Fibroblast of villous mesenchyme (primary cell): ENCODE data around the gene AP2A2. TPM values are rescaled to one million over a fixed set of nuclear protein-coding genes. Genes with fewer than 3 reads are reported as not detected.

Experiments
- DNase-seq: peaks from one replicate; pipeline ENCODE4 v3.0.0-alpha.2; 2010; ENCODE audit warnings: low read depth
- H3K4me3 ChIP-seq: 2 replicates; pipeline ENCODE4 v1.5.1; 2011; ENCODE audit warnings: low read depth, mild to moderate bottlenecking, low read length
- total RNA-seq: library from RNA; depleted of rRNA; stranded (reverse); fragments of >200 nt; gene quantifications from 2 replicates; pipeline ENCODE4 v1.2.3, GENCODE V29; 2012
- TF ChIP-seq, protein P1 (sequence below): IDR thresholded peaks from 2 replicates; pipeline ENCODE4 v1.5.1; 2012; ENCODE audit warnings: low read depth, mild to moderate bottlenecking, low read length; ENCODE audit not compliant: insufficient read depth

Gene AP2A2
- total RNA-seq, 1 donor, result 53.5 TPM

DNA sequence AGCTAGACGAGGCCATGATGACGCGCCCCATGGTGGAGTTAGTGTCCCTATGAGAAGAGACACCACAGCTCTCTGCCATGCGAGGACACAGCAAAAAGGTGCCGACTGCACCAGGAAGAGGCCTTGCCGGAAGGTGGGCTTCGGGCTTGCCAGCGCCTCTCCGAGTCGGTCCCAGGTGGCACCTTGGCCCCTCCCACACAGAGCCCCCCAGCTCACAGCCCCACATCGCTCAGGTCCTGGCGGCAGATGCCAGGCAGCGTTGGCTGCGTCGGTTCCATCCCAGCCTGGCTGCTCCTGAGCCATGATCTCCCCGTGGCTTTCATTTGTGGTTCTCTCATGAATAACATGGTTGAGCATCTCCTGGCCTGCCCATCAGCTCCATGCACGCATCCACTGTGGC lies 39.1 kb upstream of the AP2A2 start:
- H3K4me3 ChIP-seq, result no peak overlapping the region
- TF ChIP-seq, protein P1, sequence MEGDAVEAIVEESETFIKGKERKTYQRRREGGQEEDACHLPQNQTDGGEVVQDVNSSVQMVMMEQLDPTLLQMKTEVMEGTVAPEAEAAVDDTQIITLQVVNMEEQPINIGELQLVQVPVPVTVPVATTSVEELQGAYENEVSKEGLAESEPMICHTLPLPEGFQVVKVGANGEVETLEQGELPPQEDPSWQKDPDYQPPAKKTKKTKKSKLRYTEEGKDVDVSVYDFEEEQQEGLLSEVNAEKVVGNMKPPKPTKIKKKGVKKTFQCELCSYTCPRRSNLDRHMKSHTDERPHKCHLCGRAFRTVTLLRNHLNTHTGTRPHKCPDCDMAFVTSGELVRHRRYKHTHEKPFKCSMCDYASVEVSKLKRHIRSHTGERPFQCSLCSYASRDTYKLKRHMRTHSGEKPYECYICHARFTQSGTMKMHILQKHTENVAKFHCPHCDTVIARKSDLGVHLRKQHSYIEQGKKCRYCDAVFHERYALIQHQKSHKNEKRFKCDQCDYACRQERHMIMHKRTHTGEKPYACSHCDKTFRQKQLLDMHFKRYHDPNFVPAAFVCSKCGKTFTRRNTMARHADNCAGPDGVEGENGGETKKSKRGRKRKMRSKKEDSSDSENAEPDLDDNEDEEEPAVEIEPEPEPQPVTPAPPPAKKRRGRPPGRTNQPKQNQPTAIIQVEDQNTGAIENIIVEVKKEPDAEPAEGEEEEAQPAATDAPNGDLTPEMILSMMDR, result no peak
- DNase-seq, result no peak

DNA sequence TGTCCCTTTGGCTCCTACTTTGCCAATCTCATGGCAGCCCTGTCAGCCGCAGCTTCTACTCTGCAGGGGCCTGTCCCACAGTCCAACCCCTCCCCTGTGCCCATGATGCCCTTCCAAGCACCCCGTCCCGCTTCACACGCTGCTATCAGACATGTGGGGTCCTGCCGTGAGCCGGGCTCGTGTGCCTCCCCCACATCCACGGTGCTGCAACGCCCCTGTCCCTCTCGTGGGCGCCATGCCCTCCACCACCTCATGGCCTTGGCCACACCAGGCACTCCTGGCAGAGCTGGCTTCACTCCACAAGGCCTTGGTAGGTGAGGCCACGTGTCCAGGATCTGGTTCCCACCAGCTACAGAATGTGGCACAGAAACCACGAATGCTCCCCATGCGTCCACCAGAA lies 38.1 kb upstream of the AP2A2 start:
- TF ChIP-seq, protein P1, result no peak
- H3K4me3 ChIP-seq, result no peak overlapping the region
- DNase-seq, result no peak

DNA sequence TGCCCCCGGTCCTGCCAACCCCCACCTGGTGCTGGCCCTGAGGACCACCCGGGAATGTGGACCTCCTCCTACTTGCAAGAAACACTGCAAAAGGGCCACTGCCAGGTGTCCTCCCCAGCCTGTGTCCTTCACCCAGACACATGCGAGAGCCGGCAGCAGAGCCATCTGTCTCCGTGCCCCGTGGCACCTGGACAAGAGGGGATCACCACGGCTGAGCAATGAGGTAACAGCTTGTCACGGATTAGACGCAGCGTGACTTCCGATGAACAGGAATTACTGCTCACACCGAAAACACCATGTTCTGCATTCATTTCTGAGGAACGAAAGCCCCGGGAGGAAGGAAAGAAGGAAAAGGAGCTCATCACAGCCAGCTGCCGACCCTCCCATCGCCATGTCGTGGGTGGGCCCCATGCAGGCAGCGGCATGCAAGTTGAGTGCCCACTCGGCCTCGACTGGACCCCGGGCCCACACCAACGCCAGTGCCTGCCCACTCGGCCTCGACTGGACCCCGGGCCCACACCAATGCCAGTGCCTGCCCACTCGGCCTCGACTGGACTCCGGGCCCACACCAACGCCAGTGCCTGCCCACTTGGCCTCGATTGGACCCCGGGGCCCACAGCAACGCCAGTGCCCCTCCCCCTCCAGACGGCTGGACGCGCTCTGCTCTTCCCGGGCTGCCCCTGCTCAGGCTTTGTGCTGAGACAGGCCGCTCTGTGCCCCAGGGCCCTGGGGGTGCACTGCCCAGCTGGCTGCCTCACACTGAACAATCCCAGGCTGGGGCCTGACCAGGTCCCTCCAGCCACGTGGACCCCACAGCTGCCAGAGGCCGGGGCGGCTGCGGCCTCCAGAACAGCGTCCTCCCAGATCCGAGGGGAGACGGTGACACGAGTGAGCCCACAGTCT lies 37.1 kb upstream of the AP2A2 start:
- no peak overlapping the region for H3K4me3 ChIP-seq
- no peak for DNase-seq
- TF ChIP-seq, protein P1, result no peak

DNA sequence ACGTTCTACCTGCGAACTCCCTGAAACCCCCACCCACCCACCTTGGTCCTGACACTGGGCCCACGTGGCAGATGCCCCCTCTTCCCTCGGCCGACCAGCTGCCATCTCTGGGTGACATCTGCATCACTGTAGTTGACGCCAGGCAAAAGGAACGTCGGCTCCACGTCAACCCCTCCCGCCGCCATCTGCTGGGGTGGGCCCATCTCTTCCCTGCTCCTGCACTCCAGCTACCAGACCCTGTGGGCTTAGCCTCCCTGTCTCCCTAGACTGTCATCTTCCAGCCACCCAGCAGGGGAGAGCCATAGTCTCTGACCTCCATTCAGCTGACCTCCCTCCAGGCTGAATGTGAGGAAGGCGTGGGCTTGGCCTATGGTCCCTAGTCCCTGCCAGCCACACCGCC lies 36.4 kb upstream of the AP2A2 start:
- H3K4me3 ChIP-seq, result no peak overlapping the region
- TF ChIP-seq, protein P1, result no peak
- no peak for DNase-seq

DNA sequence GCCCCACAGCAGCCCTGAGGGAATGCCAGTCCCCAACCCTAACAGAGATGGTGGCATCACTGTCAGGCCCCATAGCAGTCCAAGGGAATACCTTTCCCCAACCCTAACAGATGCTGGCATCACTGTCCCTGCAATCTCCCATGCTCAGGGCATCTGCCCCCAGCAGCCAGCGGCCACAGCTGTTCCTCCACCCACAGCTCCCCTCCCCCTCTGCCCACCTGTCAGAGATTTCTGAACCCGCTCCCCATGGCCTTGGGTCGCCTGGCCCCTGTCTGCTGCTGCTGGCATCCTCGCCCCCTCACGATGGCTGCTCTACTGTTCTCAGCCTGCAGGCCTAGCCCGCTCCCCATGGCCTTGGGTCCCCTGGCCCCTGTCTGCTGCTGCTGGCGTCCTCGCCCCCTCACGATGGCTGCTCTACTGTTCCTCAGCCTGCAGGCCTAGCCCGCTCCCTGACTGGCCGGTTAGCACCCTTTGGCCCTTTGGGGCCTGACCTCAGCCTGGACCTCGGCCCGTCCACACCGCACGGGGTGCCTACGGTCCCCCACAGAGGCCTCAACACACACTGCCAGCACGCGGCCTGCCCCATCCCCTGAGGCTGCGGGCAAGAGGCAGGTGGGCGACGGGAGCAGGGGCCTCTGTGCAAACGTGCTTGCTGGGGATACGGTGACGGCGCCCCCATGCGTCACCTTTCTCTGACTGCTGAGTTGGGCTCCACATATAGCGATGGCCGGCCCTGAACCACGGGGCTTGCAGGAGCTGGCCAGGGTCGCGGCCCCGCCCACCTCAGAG lies 35.8 kb upstream of the AP2A2 start:
- DNase-seq, result no peak
- H3K4me3 ChIP-seq, result no peak overlapping the region
- TF ChIP-seq, protein P1, result no peak

DNA sequence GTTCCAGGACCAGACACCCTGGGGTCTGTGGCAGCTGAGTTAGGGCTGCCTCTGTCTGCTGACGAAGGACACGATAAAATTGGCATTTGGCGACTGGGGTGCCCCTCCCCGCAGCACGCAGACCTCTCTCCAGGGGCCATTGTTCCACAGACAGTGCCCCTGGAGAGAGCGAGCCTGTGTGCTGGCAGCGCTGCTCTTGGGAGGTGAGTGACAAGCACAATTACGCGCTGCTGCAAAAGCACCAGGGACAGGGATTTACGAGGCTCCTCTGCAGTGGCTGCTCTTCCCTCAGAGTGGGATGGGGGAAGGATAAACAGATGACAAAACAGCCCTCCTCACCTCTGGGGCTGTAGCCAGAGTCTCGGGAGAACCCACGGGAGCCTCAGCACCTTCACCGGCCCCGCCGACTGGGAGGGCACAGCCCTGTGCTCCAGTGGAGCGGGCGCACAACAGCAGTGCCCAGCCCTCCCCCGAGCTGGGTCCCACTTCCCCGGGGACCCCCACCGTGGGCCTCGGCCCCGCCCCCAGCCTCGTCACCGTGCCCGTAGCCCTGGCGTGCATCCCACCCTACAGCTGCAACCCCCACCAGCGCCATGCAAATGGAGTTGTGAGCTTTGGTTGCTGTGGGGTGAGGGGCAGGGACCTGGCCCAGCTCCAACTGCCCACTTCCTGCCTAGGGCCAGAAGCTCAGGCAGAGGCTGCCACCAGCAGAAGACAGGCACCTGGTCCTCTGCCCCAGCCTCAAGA lies 34.7 kb upstream of the AP2A2 start:
- DNase-seq, result no peak
- no peak overlapping the region for H3K4me3 ChIP-seq
- TF ChIP-seq, protein P1, result no peak
